ENCODE data around the gene ANP32E. TPM values are rescaled to one million over a fixed set of nuclear protein-coding genes. Genes with fewer than 3 reads are reported as not detected.

The ANP32E gene
- total RNA-seq (2022; extraction: Qiagen RNA extraction), result 37.9 to 55.8 TPM (median 42.3 TPM) in 5 replicates

DNA sequence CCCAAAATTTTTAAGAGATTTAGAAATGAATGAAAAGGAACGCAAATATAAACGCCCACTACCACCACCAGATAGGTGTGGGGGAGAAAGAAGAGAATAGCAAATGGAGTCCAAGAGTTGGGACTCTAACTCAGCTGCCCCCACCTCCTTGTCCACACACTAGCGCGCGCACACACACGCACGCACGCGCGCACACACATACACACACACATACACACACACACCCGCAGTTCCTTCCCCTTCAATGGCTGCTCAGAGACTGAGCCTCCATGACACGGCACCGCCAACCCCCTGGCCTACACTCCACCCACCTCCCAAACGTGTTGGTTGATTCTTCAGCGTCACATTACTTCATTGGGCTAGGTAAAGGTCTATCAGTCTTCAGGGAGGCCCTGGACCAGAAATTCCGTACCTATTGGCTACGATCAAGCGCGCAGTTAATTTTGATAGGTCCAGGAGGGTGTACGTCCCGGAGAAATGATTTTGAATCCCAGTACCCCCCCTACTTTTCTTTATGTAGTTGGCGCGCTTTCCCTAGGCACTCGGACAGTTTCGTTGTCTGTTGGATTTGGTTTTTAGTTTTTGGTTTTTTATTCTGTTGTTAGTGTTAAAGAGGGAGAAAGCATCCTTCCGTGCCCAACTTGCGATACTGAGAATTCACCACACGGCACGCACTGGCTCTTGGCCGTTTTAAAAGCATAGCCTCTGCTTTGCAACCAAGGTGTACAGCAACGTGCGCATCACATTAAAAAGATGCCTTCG is at the start of gene ANP32E:
ANP32E (minus strand) TSS at position 261 of the 762 bp plus-strand sequence. CDS start 326 bp downstream, outside the sequence.

DNA sequence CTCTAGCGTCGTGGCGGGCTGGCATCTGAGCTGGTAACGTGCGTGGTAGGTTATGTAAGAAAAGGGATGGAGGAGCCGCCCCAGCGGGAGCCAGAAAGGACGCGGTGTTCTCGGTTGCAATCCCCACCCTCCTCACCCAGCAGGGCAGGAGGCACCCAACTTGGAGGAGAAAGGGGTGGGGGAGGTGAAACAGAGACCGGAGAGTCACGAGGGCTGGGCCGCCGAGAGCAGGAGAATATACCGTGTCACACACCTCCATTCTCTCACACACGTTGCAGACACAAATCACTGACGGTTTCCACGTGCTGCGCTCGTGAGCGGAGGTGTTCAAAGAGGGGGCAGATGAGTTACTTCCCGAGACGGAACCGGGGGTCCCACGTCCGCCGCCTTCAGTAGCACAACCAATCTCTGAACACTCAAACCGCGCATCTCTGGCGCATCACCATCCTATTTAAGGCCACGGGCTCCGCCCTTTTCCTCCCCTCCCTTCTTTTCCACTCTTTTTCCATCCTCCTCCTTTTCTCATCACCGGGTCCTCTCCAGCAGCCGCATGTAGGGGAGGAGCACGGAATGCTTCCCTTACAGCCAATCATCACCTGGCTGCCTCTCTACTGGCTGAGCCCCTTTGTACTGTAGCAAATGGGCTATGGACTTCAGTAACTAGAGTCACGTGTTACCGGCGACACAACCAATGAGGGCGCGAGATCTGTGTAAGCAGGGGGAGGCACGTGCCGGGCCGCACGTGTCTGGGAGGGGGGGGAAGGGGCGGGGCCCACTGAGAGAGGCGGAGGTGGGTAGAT is 46.0 kb upstream of the ANP32E start, which contains the start of gene CIART:
CIART (plus strand) TSS at position 797 of the 800 bp plus-strand sequence. CDS start 714 bp downstream, outside the sequence.

DNA sequence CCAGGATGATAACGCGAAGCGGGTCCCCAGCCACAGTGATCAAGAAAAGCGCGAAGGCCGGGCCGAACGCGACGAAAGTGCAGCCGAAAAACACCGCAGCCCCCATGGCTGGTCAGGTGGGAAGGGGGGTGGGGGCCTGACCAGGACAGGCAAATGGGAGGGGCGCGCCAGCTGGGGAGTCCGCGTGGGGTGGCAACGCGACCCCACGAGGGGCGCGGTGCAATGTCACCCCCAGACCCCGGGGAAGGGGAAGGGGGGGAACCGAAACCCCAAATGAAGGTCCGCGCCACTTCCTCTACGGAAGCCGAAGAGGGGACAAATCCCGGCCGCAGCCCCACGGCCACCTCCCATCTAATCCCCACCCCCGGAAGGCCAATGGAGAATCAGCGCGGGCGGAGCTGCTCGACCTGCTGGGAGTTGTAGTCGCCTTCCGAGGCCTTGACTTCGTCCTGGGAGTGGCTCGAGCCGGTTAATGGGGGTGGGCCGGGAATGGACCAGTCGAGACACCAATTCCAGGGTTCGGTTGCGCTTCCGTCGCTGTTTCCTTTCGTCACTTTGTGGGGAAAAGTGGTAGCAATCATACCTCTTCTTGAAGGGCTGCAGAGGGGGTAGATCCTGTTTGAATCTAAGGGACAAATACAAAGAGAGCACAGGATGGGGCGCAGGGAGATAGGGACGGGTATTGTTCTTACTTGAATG is 32.9 kb upstream of the ANP32E start, which contains the start of gene APH1A:
APH1A (minus strand) TSS at position 312 of the 699 bp plus-strand sequence; CDS start at position 106, 206 bp downstream.

DNA sequence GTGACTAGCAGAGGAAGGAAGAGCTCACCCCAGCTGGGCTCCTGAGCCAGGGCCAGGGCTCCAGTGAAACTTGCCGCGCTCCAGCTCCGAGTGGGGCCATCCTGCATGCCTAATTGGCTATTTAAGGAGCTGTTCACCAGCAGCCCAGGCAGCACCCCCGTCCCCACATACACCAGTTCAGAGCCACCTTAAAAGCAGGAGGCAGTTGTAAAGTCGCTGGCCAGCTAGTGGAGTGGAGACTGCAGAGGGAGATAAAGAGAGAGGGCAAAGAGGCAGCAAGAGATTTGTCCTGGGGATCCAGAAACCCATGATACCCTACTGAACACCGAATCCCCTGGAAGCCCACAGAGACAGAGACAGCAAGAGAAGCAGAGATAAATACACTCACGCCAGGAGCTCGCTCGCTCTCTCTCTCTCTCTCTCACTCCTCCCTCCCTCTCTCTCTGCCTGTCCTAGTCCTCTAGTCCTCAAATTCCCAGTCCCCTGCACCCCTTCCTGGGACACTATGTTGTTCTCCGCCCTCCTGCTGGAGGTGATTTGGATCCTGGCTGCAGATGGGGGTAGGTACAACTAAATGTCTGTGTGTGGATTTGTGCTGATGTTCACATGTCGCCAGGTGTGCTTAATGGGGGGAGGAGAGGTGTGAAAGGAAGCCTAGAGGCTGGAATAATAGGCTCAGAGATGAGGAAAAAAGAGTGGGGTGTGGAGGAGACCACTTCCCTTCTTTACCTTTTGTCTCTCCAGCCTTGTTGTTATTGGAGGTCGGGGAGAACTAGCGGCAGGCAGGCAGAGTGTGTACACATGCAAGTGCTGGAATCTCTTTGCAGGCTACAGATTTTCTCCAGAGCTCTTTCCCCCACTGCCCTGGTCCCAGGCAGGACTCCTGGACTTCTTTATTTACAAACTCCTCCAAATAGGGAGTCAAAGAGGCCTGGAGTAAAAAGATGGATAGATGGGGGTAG is 22.0 kb upstream of the ANP32E start, which contains the start of gene CA14:
CA14 (plus strand) TSS at position 151 of the 962 bp plus-strand sequence; CDS start at position 506, 355 bp downstream.

Other genes with a start within 250 kb of the ANP32E start
- 8.7 to 13.3 TPM (median 12.0 TPM) in 5 replicates for gene OTUD7B, start 225.4 kb downstream of the ANP32E start, total RNA-seq (2022; extraction: Qiagen RNA extraction)
- gene VPS45, start 168.3 kb downstream of the ANP32E start, total RNA-seq (2022; extraction: Qiagen RNA extraction), result 15.5 to 17.9 TPM (median 16.7 TPM) in 5 replicates
- gene PLEKHO1, start 86.2 kb downstream of the ANP32E start, total RNA-seq (2022; extraction: Qiagen RNA extraction), result 5.6 to 7.7 TPM (median 6.3 TPM) in 5 replicates
- not detected in 5 replicates for gene CA14, start 21.7 kb upstream of the ANP32E start, total RNA-seq (2022; extraction: Qiagen RNA extraction)
- 134 to 156 TPM (median 147 TPM) in 5 replicates for gene APH1A, start 32.9 kb upstream of the ANP32E start, total RNA-seq (2022; extraction: Qiagen RNA extraction)
- gene C1orf54, start 36.7 kb upstream of the ANP32E start, total RNA-seq (2022; extraction: Qiagen RNA extraction), result 0.15 to 0.33 TPM (median 0.29 TPM) in 5 replicates
- 1.5 to 3.1 TPM (median 2.2 TPM) in 5 replicates for gene CIART, start 46.4 kb upstream of the ANP32E start, total RNA-seq (2022; extraction: Qiagen RNA extraction)
- gene MRPS21, start 57.7 kb upstream of the ANP32E start, total RNA-seq (2022; extraction: Qiagen RNA extraction), result 74.4 to 93.9 TPM (median 89.7 TPM) in 5 replicates
- gene PRPF3, start 85.4 kb upstream of the ANP32E start, total RNA-seq (2022; extraction: Qiagen RNA extraction), result 48.2 to 64.3 TPM (median 54.6 TPM) in 5 replicates
- 12.5 to 15.7 TPM (median 13.7 TPM) in 5 replicates for gene RPRD2, start 128.0 kb upstream of the ANP32E start, total RNA-seq (2022; extraction: Qiagen RNA extraction)

All from A549 treated with Hydrocortisone at 1 μM for 4 hours (cell line).